T-helper 1 cell treated with Interleukin-12 subunit alpha and Interleukin-12 subunit beta and Interleukin-4 antibody, amounts not matched to agents 30 ng/mL and 1 ng/mL, for 36 hours (primary cell): ENCODE data around the gene SLC30A5. TPM values are rescaled to one million over a fixed set of nuclear protein-coding genes. Genes with fewer than 3 reads are reported as not detected.
"Not testable (repeated sequence)": the region's sequence is repeated elsewhere in the genome, so short reads cannot be mapped to it uniquely, and the experiment has no call there.

Experiments
- intact Hi-C: fragments of 100-400 bp; cut with micrococcal nuclease; formaldehyde crosslinking; loops from one replicate; pipeline ENCODE4 v1.15.1; 2024
- total RNA-seq: library from RNA; stranded (reverse); gene quantifications from 2 replicates; pipeline ENCODE4 v1.2.3, GENCODE V29; 2022

The SLC30A5 gene
- total RNA-seq, result 44.6 and 44.9 TPM in 2 replicates

DNA sequence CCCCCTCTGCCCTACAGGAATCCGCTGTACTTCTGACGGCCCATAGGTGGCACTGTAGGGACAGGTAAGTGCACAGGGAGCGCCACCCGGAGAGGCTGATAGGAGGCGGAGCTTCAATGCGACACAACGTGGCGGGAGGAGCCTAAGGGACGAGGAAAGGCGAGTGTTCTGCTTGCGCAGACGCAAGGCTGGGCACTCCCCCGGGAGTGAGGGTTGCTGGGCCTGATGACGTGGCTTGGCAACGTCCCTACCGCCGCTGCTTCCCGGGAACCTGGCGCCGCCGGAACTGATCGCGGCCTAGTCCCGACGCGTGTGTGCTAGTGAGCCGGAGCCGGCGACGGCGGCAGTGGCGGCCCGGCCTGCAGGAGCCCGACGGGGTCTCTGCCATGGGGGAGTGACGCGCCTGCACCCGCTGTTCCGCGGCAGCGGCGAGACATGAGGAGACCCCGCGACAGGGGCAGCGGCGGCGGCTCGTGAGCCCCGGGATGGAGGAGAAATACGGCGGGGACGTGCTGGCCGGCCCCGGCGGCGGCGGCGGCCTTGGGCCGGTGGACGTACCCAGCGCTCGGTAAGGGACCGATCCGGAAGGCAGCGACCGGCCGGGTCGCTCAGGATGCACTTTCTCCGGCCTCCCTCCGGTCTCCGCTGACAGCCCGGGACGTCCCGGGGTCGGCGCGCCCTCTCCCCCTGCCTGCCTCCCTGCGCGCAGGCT lies at the start of gene SLC30A5:
Gene SLC30A5 (plus strand): TSS at position 244 of the 712 bp plus-strand sequence. CDS start 242 bp downstream, at position 486.
- intact Hi-C loops, result loop anchor here (1.0 to 5.0 kb wide), 9 partner anchors 52 to 877 kb away; partner anchors contain the start of genes AK6, CCNB1, CDK7 and CENPH

DNA sequence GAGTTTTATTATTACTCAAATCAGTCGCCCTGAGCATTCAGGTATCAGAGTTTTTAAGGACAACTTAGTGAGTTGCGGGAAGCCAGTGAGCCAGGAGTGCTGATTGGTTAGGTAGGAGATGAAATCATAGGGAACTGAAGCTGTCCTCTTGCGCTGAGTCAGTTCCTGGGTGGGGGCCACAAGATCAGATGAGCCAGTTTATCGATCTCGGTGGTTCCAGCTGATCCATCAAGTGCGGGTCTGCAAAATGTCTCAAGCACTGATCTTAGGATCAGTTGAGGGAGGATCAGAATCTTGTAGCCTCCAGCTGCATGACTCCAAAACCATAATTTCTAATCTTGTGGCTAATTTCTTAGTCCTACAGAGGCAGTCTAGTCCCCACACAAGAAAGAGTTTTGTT lies 48.6 kb upstream of the SLC30A5 start:
- intact Hi-C loops, result not testable (repeated sequence)

- intact Hi-C loops, result no loop called here
These were observed 47.3 kb upstream of the SLC30A5 start for GRCh38 chr5:69046375-69046957.

DNA sequence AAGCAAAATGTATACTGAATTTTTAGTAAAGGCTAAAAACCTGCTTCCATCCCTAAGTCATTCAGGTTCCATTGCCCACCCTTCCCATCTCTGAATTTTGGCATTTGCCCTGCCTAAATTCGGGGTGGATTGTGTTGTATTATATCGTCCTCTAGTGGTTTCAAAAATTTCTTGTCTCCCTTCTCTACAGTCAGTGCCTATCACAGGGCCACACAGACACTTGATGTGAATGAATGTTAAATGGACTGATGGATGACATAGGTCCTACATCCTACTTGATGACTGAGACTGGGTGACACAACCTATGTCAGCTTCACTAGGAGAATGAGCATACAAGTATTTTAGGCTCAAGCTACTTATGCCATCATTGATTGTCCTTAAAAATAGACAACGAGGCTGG lies 45.6 kb upstream of the SLC30A5 start:
- intact Hi-C loops, result no loop called here

GRCh38 chr5:69049151-69049550 lies 44.7 kb upstream of the SLC30A5 start:
- intact Hi-C loops, result no loop called here

GRCh38 chr5:69049796-69050195 lies 44.0 kb upstream of the SLC30A5 start:
- intact Hi-C loops, result no loop called here

GRCh38 chr5:69050214-69050613 lies 43.6 kb upstream of the SLC30A5 start:
- intact Hi-C loops, result no loop called here

DNA sequence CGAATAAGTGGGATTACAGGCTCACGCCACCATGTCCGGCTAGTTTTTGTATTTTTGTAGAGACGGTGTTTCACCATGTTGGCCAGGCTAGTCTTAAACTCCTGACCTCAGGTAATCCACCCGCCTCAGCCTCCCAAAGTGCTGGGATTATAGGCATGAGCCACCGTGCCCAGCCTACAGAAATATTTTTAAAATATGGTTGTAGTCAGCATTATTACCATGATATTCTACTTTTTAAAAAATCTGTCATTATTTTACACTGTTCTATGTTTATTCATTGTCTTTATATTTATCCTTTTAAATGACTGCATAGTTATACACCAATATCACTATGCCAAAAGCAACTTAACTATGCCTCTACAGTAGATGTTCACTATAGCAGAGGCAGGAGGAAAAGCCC lies 41.6 kb upstream of the SLC30A5 start:
- intact Hi-C loops, result no loop called here

DNA sequence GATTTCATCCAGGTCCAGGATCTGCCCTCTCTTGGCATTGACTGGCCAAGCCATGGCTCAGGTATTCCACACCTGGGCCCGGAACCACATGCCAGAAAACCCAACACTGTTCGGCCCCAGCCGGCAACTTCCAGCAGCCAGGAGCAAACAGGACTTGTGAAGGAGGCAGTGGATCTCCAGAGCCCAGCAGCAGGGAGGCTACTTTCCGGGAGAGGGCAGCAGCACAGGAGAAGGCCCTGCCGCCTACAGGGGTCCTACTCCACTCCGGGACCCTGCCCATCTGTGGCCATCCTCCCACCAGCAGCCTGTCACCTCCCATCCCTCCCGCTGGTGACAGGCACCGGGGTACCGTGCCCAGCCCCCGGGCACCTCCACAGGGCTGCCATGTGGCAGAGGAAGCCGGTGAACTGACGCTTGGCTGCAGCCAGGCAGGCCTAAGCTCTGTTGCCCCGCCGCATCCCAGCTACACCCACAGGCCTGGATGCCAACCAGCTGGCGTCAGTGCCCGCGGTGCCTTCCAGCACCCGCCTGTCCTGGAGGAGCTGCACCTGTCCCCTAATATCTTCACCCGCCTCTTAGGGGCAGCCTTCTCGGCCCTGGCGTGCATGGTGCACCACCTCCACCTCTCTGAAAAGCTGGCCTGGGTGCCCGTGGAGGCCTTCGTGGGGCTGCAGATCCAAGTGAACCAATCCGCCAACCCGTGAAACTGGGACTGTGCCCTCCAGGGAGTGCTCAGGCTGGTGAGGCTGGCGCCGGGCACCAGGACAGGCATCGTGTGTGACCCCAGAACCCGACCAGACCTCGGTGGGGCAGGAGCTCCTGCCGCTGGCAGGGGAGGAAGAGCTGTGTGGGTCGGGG lies 18.9 kb upstream of the SLC30A5 start:
- intact Hi-C loops, result no loop called here

DNA sequence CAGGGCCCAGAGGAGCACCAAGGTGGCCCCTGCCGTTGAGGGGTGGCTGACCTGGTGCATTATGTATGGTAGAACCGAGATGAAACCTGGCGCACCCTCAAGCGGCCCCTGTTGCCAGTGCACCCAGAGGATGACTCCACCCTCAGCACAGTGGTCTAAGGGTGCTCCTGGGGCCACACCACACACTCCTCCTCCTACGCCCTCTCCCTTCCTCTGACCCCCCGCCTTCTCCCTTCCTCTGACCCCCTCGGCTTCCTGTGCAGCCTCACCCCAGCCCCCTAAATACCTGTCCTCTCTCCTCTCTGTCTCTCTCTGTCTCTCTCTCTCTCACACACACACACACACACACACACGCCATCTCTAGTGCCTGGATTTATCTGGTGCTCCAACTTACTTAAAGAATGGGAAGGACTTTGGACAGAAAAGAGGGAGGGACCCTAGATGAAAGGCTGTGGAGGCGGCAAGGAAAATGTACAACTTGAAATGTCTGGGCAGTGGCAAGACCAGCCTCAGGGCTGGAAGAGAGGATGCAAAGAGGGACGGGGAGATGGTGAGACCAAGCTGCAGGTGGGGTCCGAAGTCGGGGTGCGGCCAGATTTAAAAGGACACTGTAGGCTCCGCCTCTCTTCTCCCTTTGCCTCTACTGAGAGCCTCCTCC lies 18.2 kb upstream of the SLC30A5 start:
- intact Hi-C loops, result no loop called here

DNA sequence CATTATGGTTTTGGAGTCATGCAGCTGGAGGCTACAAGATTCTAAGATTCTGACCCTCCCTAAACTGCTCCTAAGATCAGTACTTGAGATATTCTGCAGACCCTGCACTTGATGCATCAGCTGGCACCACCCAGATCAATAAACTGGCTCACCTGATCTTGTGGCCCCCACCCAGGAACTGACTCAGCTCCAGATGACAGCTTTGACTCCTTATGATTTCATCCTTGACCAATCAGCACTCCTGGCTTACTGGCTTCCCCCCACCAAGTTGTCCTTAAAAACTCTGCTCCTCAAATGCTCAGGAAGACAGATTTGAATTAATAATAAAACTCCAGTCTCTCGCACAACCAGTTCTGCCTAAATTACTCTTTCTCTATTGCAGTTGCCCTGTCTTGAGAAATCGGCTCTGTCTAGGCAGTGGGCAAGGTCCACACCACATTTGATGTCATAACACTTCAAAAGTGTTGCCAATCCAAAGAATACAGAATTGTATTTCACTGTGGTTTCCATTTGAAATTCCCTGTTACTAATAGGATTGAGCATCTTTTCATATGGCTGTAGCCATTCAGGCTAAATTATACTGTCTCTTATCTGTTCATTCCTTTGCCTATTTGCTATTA lies 14.8 kb upstream of the SLC30A5 start:
- intact Hi-C loops, result no loop called here

- intact Hi-C loops, result no loop called here
These were observed 14.3 kb upstream of the SLC30A5 start for GRCh38 chr5:69079556-69079955.

DNA sequence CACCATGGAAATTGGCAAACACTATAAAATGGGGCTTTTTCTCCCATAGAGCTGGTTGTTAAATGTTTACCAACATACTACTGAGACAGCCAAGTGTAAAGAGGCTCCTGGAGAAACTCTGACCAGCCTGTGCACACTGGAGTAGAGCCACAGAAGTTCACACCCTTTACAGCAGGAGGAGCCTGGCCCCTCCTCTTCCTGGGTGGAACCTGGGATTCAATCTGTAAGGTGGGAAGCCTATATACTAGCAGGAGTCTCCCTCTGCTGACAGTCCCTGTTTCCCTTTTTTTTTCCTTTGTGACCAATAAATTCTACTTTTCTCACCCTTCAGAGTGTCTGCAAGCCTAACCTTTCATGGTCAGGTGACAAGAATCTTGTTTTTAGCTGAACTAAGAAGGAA lies 10.4 kb upstream of the SLC30A5 start:
- intact Hi-C loops, result no loop called here

DNA sequence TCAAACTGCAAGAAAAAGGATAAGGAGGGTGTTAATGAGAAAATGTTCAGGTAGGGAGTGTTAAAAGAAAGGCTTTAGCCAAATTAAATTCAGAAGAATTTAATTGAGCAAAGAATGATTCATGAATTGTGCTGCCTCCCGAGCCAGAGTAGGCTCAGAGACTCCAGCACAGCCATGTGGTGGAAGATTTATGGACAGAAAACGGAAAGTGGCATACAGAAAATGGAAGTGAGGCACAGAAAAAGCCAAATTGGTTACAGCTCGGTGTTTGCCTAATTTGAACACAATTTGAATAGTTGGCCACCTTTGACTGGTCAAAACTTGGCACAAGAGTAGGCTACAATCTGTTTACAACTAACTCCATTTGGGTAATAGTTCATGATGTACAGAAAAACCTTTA lies 9.6 kb upstream of the SLC30A5 start:
- intact Hi-C loops, result no loop called here

- intact Hi-C loops, result no loop called here
These were observed 8.9 kb upstream of the SLC30A5 start for GRCh38 chr5:69084903-69085302.

DNA sequence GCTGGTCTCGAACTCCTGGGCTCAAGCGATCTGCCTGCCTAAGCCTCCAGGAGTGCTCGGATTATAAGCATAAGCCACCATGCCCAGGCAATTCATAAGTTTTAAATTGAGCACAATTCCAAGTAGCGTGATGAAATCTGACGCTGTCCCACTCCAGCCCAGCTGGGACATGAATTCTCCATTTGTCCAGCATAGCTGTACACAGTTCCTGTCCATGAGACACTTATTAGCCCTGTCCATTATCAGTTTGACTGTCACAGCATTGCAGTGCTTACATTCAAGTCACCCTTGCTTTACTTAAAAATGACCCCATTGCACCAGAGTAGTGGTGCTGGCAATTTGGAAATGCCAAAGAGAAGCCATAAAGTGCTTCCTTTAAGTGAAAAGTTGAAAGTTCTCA lies 7.6 kb upstream of the SLC30A5 start:
- intact Hi-C loops, result no loop called here

- intact Hi-C loops, result not testable (repeated sequence)
These were observed 5.8 kb upstream of the SLC30A5 start for GRCh38 chr5:69088006-69088405.

GRCh38 chr5:69090158-69090557 lies 3.7 kb upstream of the SLC30A5 start:
- intact Hi-C loops, result loop anchor here (5.0 kb wide), 1 partner anchor 873 kb away; the partner anchor contains the start of gene PIK3R1

- intact Hi-C loops, result loop anchor here (5.0 kb wide), 1 partner anchor 874 kb away; the partner anchor contains the start of gene PIK3R1
These were observed 2.0 kb upstream of the SLC30A5 start for GRCh38 chr5:69091771-69092170.

- intact Hi-C loops, result loop anchor here (1.0 to 5.0 kb wide), 9 partner anchors 51 to 876 kb away; partner anchors contain the start of genes AK6, CCNB1, CDK7 and CENPH
These were observed 845 bp upstream of the SLC30A5 start for GRCh38 chr5:69092969-69093368.

GRCh38 chr5:69099302-69099701 lies 5.5 kb downstream of the SLC30A5 start:
- intact Hi-C loops, result no loop called here
